ENCODE data around the gene WSCD2. TPM values are rescaled to one million over a fixed set of nuclear protein-coding genes. Genes with fewer than 3 reads are reported as not detected.

The WSCD2 gene
- total RNA-seq, 1 donor from 2014 or later: 3.3 TPM

Other genes starting within 250 kb of the WSCD2 start
- 1.7 TPM for gene CMKLR1, start 210.0 kb downstream of the WSCD2 start, total RNA-seq

Data from occipital lobe (tissue), 1 donor.